HG02588 (cell line): Measurements from ENCODE around the gene TCTN2.

Experiments used
- ATAC-seq: cut with Tn5 transposase; IDR thresholded peaks from one replicate; pipeline ENCODE4 v1.9.1; 2021; ENCODE audit warnings: mild to moderate bottlenecking, moderate library complexity; ENCODE audit not compliant: unreplicated experiment

TCTN2 gene

GRCh38 chr12:123683964-123684363, 13.1 kb downstream of the TCTN2 start:
- ATAC-seq = no peak

DNA sequence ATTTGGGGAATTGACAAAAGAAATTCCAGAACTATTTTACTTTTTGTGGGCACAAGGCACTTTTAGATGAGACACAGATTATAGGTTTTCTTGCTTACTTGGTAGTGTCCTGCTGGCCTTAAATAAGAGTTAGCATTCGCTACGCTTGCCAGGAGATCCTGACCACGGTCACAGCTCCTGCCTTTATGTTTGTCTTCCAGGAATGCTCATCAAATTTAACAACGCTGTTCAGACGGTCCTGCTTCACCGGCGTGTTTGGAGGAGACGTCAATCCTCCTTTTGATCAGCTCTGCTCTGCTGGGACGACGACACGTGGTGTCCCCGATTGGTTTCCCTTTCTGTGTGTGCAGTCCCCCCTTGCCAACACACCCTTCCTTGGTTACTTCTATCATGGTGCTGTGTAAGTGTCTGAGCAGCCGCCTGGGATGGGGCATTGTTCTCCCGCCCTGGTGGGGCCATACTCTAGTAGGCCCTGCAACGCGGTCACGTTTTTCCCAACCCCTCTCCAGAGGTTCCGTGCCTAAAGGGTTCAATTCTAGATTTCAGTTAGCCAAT, 15.8 kb downstream of the TCTN2 start:
- no peak for ATAC-seq

GRCh38 chr12:123690191-123690840, 19.4 kb downstream of the TCTN2 start:
- ATAC-seq = no peak

GRCh38 chr12:123696207-123696606, 25.3 kb downstream of the TCTN2 start:
- no peak for ATAC-seq

GRCh38 chr12:123696646-123697045, 25.7 kb downstream of the TCTN2 start:
- ATAC-seq = no peak

DNA sequence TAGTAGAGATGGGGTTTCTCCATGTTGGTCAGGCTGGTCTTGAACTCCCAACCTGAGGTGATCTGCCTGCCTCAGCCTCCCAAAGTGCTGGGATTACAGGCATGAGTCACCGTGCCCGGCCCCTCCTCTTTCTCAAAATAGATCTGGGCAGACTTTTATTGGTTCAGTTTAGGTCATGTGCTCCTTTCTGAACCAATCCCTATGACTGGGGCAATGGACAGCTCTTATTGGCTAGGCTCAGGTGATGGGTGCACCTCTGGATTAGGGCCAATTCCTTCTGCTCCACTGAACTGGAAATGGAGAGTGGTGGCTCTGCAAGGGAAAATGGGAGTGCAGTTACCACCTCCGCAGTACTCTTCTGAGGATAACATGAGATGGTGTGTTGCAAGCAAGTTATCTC, 35.0 kb downstream of the TCTN2 start:
- no peak for ATAC-seq

GRCh38 chr12:123707466-123707865, 36.6 kb downstream of the TCTN2 start:
- no peak for ATAC-seq

- ATAC-seq = no peak
Observed at GRCh38 chr12:123712780-123713319, 41.9 kb downstream of the TCTN2 start.

DNA sequence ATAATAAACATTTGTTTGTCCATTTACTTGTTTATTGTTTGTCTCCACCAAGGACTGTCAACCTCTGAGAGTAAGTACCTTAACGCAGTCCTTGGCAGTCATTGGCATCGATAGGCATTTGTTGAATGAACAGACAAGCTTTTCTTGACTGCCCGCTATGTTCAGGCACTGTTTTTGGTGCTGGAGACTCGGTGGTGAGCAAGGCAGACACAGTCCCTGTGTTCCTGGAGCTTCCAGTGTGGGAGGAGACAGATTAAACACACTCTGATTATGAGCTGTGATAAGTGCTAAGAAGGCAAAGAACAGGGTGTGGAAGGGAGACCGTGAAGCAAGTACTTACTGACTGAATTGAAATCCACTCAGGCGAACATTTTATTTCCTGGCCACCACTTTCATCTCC, 42.5 kb downstream of the TCTN2 start:
- no peak for ATAC-seq

- no peak for ATAC-seq
Observed at GRCh38 chr12:123713823-123714585, 43.1 kb downstream of the TCTN2 start.

DNA sequence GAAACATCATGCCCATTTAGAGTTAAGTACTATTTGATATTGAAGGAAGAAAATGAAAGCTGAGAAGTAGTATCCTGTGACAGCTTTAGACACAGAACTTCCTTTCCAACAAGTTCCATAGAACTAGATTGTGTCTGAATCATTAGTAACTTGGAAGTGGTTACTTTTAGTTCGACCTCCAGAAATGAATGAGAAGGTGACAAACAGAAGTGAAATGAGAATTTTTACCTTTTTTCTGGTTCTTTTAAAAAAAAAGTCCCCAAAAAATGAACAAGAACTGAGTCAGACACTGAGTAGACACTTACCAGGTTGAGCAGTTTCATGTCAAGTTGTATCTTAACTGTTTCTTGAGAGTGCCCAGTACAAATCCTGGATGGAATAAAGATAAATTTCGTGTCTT, 44.3 kb downstream of the TCTN2 start:
- no peak for ATAC-seq

- ATAC-seq = no peak
Observed at GRCh38 chr12:123717350-123717749, 46.4 kb downstream of the TCTN2 start.

GRCh38 chr12:123720141-123720814, 49.4 kb downstream of the TCTN2 start:
- no peak for ATAC-seq

- ATAC-seq = no peak
Observed at GRCh38 chr12:123721245-123721644, 50.3 kb downstream of the TCTN2 start.

GRCh38 chr12:123723011-123723410, 52.1 kb downstream of the TCTN2 start:
- no peak for ATAC-seq

DNA sequence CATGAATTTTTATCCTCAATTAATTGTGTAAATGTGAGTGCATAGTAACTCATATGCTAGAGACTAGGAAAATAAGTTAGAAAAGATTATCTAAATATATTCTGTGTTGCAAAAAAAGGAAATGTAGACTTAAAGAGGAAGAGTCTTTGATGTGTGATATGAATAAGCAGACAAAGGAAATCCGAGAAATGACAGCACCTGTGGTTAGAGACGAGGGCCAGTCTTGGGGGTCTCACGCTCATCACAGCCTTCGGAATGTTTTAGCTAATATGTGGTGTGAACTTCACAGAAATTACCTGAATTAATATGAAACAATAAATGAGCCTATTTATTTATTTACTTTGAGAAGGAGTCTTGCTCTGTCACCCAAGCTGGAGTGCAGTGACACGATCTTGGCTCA, 52.9 kb downstream of the TCTN2 start:
- ATAC-seq = no peak

DNA sequence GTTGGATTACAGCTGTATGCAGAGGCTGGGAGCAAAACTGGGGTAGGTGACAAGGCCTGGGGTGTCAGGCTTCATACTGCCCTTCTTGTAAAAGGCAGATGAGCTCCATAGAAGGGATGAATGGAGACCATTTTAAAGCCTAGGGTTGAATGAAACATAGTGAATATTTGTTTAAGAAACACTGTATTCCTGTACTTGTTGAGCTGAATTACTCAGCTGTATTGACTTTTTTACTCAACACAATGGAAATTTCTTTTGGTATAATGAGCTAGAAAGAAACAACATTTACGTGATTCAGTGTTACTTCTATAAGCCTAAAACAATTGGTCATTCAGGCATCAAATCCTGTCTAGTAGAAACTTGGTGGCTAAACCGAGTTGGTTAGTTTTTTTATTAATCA, 55.3 kb downstream of the TCTN2 start:
- no peak for ATAC-seq

DNA sequence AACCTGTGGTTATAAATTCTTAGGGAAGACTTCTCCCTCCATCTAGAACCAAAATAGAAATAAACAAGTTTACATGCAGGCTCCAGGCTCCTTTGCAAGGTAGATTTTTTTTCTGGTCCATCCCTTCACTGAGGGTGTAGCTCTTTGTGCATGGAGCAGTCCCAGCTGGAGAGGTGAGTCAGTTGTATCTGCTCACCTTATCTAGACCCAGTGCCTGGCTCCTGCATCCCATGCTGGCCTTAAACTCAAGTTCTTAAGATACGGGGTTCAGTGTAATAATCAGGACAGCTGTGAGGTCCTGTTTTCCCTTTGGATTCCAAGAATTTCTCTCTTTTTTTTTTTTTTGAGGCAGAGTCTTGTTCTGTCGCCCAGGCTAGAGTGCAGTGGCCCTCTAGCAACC, 56.0 kb downstream of the TCTN2 start:
- ATAC-seq = no peak

- ATAC-seq = no peak
Observed at GRCh38 chr12:123727878-123728277, 57.0 kb downstream of the TCTN2 start.

DNA sequence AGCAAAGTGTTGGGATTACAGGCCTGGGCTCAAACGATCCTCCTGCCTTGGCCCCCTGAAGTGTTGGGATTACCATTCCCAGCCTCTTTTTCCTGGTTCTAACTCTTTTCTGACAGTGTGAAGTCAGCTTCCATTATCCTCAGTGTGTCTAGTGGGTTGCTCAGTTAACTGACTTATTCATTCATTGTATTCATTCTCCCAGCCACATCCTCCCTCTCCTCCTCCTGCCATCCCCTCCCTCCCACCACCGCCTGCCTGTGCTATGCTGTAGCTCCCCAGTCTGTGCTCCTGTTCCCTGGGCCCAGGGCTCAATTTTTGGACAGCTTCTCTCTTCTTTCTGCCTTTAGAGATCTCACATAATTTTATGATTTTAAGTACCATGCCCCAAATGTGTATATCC, 60.7 kb downstream of the TCTN2 start:
- ATAC-seq = no peak

GRCh38 chr12:123732251-123732650, 61.3 kb downstream of the TCTN2 start:
- ATAC-seq = no peak

DNA sequence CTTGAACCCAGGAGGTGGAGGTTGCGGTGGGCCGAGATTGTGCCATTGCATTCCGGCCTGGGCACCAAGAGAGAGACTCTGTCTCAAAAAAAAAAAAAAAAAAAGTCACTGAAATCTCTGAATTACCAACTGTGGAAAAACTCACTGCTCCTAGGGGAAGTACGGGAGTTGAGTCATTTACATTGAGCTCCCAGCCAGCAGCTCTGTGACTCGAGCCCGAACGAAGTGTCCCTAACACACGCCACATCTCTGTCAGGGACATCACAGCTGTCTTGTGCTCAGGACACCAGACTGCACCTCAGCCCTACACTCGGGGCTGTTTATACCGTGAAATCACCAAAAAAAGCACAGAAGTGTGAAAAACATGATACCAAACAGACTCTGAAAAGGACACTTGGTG, 62.3 kb downstream of the TCTN2 start:
- no peak for ATAC-seq
